Lower lobe of right lung (tissue), 2 donors: Measurements from ENCODE around the gene TAS1R1. TPM values are rescaled to one million over a fixed set of nuclear protein-coding genes. Genes with fewer than 3 reads are reported as not detected.

Source experiments
- ATAC-seq, 2 donors: fragments of 200-7000 bp; cut with Tn5 transposase; one replicate each; pipeline ENCODE4 v1.9.1; 2020 to 2022; ENCODE audit warnings: mild to moderate bottlenecking in 2 of 2, moderate library complexity in 2 of 2
- DNase-seq: peaks from one replicate; pipeline ENCODE4 v3.0.0-alpha.2; 2020
- H3K27ac ChIP-seq: fragments of 200-600 bp; one replicate; pipeline ENCODE4 v1.8.0; 2022
- H3K27me3 ChIP-seq: fragments of 200-600 bp; one replicate; pipeline ENCODE4 v1.8.0; 2022; ENCODE audit warnings: low read depth
- H3K36me3 ChIP-seq: fragments of 200-600 bp; one replicate; pipeline ENCODE4 v1.8.0; 2022; ENCODE audit warnings: mild to moderate bottlenecking
- H3K4me1 ChIP-seq: fragments of 200-600 bp; one replicate; pipeline ENCODE4 v1.8.0; 2022
- H3K4me3 ChIP-seq: fragments of 200-600 bp; one replicate; pipeline ENCODE4 v1.8.0; 2022; ENCODE audit warnings: mild to moderate bottlenecking
- H3K9me3 ChIP-seq: fragments of 200-600 bp; one replicate; pipeline ENCODE4 v1.8.0; 2022
- intact Hi-C: fragments of 100-400 bp; cut with DNase I; formaldehyde crosslinking; loops from one replicate; pipeline ENCODE4 v1.11.0; 2022
- total RNA-seq: library from RNA; stranded (reverse); fragmentation: NEBNext Ultra II Directional; extraction: Animal tissue kit (Norgen Biotek cat#: 25700); gene quantifications from one replicate; pipeline ENCODE4 v1.2.1, GENCODE V29; 2021
- TF ChIP-seq, protein P1 (sequence below): fragments of 200-600 bp; IDR thresholded peaks from one replicate; pipeline ENCODE4 v1.8.0; 2022; ENCODE audit warnings: antibody characterized with exemption, mild to moderate bottlenecking
- donor health status: DM: no; HTN: yes; CAD: no; lungs with severe emphysema.

TAS1R1 gene
- total RNA-seq, 1 donor from 2014 or later: 0.27 TPM

DNA sequence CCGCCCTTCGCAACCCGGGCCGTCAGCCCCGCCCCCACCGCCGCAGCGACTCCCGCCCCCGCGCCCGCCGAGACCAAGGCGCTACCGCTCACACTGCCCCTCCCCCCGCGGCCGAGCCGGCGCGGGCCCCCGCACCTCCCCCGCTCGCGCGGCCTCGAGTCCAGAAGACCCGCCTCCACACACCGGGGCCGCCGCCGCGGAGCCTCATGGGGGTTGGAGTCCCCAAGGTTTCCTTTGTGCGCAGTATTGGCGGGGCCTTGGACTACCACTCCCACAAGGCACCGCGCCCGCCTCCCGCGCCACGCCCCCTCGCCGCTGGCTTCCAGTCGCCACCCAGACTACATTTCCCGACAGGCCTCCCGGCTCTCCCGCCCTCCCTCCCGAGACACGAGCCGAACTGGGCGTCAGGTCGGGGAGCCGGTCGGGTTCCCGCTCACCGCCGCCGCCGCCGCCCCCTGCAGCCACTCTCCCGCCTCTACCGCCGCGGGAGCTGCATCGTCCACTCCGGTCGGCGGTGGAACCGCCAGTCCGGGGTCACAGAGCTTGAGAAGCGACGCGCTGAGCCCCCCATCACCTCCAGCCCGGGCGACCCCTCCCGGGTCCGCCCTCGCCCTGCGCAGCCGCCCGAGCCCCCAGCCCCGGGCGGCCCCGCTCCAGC lies 58.4 kb downstream of the TAS1R1 start, which contains the start of gene PHF13:
Gene PHF13, plus strand, starts transcription at position 371 of the 658 bp plus-strand sequence. CDS start 336 bp downstream, outside the sequence.
- Histone ChIP-seq H3K4me3 (peak within 1 kb of the TSS; percentile 83), H3K36me3 (peaks cover 8% of the 10 kb centered on the region), H3K27ac (peak within 1 kb of the TSS; percentile 91), H3K9me3 (no peaks in the 10 kb centered on the region), H3K27me3 (no peaks in the 10 kb centered on the region), H3K4me1 (peaks cover 9% of the 10 kb centered on the region)
- DNase-seq: peak; percentile 100
- intact Hi-C loops: no loop called here
- TF ChIP-seq, protein P1, sequence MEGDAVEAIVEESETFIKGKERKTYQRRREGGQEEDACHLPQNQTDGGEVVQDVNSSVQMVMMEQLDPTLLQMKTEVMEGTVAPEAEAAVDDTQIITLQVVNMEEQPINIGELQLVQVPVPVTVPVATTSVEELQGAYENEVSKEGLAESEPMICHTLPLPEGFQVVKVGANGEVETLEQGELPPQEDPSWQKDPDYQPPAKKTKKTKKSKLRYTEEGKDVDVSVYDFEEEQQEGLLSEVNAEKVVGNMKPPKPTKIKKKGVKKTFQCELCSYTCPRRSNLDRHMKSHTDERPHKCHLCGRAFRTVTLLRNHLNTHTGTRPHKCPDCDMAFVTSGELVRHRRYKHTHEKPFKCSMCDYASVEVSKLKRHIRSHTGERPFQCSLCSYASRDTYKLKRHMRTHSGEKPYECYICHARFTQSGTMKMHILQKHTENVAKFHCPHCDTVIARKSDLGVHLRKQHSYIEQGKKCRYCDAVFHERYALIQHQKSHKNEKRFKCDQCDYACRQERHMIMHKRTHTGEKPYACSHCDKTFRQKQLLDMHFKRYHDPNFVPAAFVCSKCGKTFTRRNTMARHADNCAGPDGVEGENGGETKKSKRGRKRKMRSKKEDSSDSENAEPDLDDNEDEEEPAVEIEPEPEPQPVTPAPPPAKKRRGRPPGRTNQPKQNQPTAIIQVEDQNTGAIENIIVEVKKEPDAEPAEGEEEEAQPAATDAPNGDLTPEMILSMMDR: no peak
- peak; percentile 98 to 99 for ATAC-seq

GRCh38 chr1:6614019-6614928 lies 59.2 kb downstream of the TAS1R1 start:
- DNase-seq (peak; percentile 74), ATAC-seq (peak; percentile 3 to 23)
- Histone ChIP-seq H3K27me3 (no peaks in the 10 kb centered on the region), H3K9me3 (no peaks in the 10 kb centered on the region), H3K36me3 (peaks cover 11% of the 10 kb centered on the region), H3K27ac (peak overlapping the region; percentile 77), H3K4me1 (peaks cover 9% of the 10 kb centered on the region), H3K4me3 (peak overlapping the region; percentile 83)
- intact Hi-C loops: no loop called here
- TF ChIP-seq, protein P1: no peak

DNA sequence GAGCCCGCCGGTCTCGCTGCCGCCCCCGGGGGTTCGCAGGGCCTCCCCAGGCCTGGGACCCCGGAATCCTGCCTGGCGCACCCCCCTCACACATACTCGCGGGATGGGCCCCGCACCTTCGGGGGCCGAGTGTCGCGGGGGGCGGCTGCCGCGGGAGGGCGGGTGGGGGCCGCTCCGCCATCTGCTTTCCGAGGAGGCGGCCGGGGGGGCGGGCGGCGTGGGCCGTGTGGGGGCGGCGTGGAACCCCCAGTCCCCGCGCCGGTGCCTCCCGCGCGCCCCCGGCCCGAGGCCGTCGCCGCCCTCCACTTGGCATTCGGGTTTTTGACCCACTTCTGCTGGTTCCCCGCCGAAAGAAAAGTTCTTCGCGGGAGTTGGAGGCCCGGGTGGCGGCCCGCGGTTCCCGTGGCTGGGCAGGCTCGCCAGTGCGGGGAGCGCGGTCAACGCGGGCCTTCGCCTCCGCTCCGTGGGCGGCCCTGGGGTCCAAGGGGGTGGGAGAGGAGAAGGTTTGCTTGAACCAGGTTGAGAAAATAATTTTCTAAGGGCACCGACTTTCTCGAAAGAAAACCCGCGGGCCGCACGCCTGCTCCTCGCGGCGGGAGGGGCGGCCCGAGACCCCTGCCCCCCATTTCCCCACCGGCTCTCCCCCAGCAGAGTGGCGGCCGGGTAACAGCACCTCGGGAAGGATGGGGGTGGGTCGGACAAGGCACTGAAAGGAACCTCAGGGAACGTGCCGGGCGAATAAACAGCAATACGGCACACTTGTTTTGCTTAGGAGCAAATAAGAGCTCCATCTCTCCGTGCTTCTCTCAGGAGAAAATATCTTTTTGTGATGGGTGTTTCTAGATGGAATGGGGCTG lies 60.0 kb downstream of the TAS1R1 start:
- Histone ChIP-seq H3K4me1 (peaks cover 9% of the 10 kb centered on the region), H3K36me3 (peaks cover 20% of the 10 kb centered on the region), H3K27ac (peak overlapping the region; percentile 77), H3K4me3 (peak overlapping the region; percentile 83), H3K27me3 (no peaks in the 10 kb centered on the region), H3K9me3 (no peaks in the 10 kb centered on the region)
- intact Hi-C loops: no loop called here
- TF ChIP-seq, protein P1: no peak
- ATAC-seq: no peak
- DNase-seq: no peak

- intact Hi-C loops: no loop called here
- H3K27me3 ChIP-seq: no peaks in the 10 kb centered on the region
- H3K9me3 ChIP-seq: no peaks in the 10 kb centered on the region
- H3K36me3 ChIP-seq: peaks cover 49% of the 10 kb centered on the region
- no peak overlapping the region for H3K4me3 ChIP-seq
- no peak for ATAC-seq
- no peaks in the 10 kb centered on the region for H3K4me1 ChIP-seq
- no peak for DNase-seq
- TF ChIP-seq, protein P1: no peak
- H3K27ac ChIP-seq: no peak overlapping the region
Observed at GRCh38 chr1:6619045-6619444, 63.9 kb downstream of the TAS1R1 start.
